OCI-M2 (cell line): ENCODE measurements around the gene CEACAM18.
"Not testable (repeated sequence)": the region's sequence is repeated elsewhere in the genome, so short reads cannot be mapped to it uniquely, and the experiment has no call there.

Experiments
- DNase-seq: peaks from one replicate; lab custom pipeline; 2025; ENCODE audit not compliant: unreplicated experiment; lab: John Stamatoyannopoulos, UW

CEACAM18 gene

GRCh38 chr19:51489113-51489512 is 10.8 kb downstream of the CEACAM18 start:
- DNase-seq: no peak

GRCh38 chr19:51490676-51491075 is 12.3 kb downstream of the CEACAM18 start:
- no peak for DNase-seq

- DNase-seq: no peak
Measured at GRCh38 chr19:51491586-51491985, 13.2 kb downstream of the CEACAM18 start.

GRCh38 chr19:51493776-51494175 is 15.4 kb downstream of the CEACAM18 start:
- DNase-seq: no peak

- DNase-seq: no peak
Measured at GRCh38 chr19:51497666-51498065, 19.3 kb downstream of the CEACAM18 start.

- not testable (repeated sequence) for DNase-seq
Measured at GRCh38 chr19:51500931-51501330, 22.6 kb downstream of the CEACAM18 start.

GRCh38 chr19:51501594-51502263 is 23.4 kb downstream of the CEACAM18 start, which contains the start of gene SIGLEC12:
SIGLEC12 (minus strand) TSS chr19:51501800; CDS start chr19:51501733, 67 bp downstream.
- no peak for DNase-seq

GRCh38 chr19:51503286-51503817 is 25.0 kb downstream of the CEACAM18 start:
- DNase-seq: no peak

- DNase-seq: no peak
Measured at GRCh38 chr19:51503896-51504295, 25.6 kb downstream of the CEACAM18 start.

GRCh38 chr19:51505904-51506303 is 27.6 kb downstream of the CEACAM18 start:
- no peak for DNase-seq

- no peak for DNase-seq
Measured at GRCh38 chr19:51507192-51507591, 28.9 kb downstream of the CEACAM18 start.

GRCh38 chr19:51507640-51508058 is 29.3 kb downstream of the CEACAM18 start:
- DNase-seq: peak; percentile 90

GRCh38 chr19:51508059-51508733 is 29.9 kb downstream of the CEACAM18 start:
- DNase-seq: peak; percentile 90

GRCh38 chr19:51509823-51510660 is 31.7 kb downstream of the CEACAM18 start:
- no peak for DNase-seq

GRCh38 chr19:51511353-51511752 is 33.0 kb downstream of the CEACAM18 start:
- no peak for DNase-seq

- DNase-seq: no peak
Measured at GRCh38 chr19:51513968-51514367, 35.6 kb downstream of the CEACAM18 start.

- DNase-seq: peak; percentile 77
Measured at GRCh38 chr19:51514866-51515481, 36.6 kb downstream of the CEACAM18 start.

GRCh38 chr19:51520728-51521127 is 42.4 kb downstream of the CEACAM18 start:
- no peak for DNase-seq

GRCh38 chr19:51521357-51521756 is 43.0 kb downstream of the CEACAM18 start:
- DNase-seq: no peak

GRCh38 chr19:51521781-51522180 is 43.4 kb downstream of the CEACAM18 start:
- DNase-seq: no peak
